Peyer's patch (tissue), 4 donors: ENCODE measurements around the gene ZNF655. TPM values are rescaled to one million over a fixed set of nuclear protein-coding genes. Genes with fewer than 3 reads are reported as not detected.
"Not testable (repeated sequence)": the region's sequence is repeated elsewhere in the genome, so short reads cannot be mapped to it uniquely, and the experiment has no call there.

Experiments used
- DNase-seq, 3 donors: peaks; one replicate each; pipeline ENCODE4 v3.0.0-alpha.2; 2017 to 2019
- H3K27ac ChIP-seq, 4 donors: fragments of 200-600 bp; sonication (generic); one replicate each; pipeline ENCODE4 v1.5.1; 2016 to 2019
- H3K27me3 ChIP-seq, 2 donors: fragments of 200-600 bp; sonication (generic); one replicate each; pipeline ENCODE4 v1.5.1; 2019
- H3K36me3 ChIP-seq, 3 donors: fragments of 200-600 bp; sonication (generic); one replicate each; pipeline ENCODE4 v1.5.1; 2016 to 2019
- H3K4me1 ChIP-seq, 4 donors: fragments of 200-600 bp; sonication (generic); one replicate each; pipeline ENCODE4 v1.5.1; 2016 to 2019
- H3K4me3 ChIP-seq, 4 donors: fragments of 200-600 bp; sonication (generic); 1 replicate in 3 of 4; 2 replicates in 1 of 4; pipeline ENCODE4 v1.5.1; 2016 to 2019; ENCODE audit warnings: mild to moderate bottlenecking in 1 of 4
- H3K9me3 ChIP-seq, 4 donors: fragments of 200-600 bp; sonication (generic); one replicate each; pipeline ENCODE4 v1.5.1; 2016 to 2019; ENCODE audit warnings: mild to moderate bottlenecking in 1 of 4
- POLR2A ChIP-seq, 2 donors: fragments of 450-650 bp; IDR thresholded peaks; one replicate each; pipeline ENCODE4 v1.5.1; 2017; ENCODE audit warnings: antibody characterized with exemption in 2 of 2, mild to moderate bottlenecking in 2 of 2, moderate library complexity in 2 of 2
- total RNA-seq, 4 donors: library from RNA; depleted of rRNA; stranded (reverse); fragments of >200 nt; gene quantifications; one replicate each; pipeline ENCODE4 v1.1.0, GENCODE V29; 2016
- TF ChIP-seq, protein P1 (sequence below), 6 experiments: fragments of 450-650 bp in 4 of 6; fragments of 200-600 bp in 2 of 6; sonication (generic) in 1 of 6; IDR thresholded peaks; one replicate each; pipeline ENCODE4 v1.5.1; 2017 to 2019; ENCODE audit warnings: antibody characterized with exemption in 6 of 6, mild to moderate bottlenecking in 3 of 6, moderate library complexity in 1 of 6

ZNF655 gene
- total RNA-seq, 4 donors from 2014 or later = 111 to 169 (median 139) TPM

DNA sequence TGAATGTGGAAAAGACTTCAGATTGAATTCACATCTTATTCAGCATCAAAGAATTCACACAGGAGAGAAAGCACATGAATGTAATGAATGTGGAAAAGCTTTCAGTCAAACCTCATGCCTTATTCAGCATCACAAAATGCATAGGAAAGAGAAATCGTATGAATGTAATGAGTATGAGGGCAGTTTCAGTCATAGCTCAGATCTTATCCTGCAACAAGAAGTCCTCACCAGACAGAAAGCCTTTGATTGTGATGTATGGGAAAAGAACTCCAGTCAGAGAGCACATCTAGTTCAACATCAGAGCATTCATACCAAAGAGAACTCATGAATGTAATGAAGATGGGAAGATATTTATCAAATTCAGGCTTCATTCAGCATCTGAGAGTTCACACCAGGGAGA, 14.8 kb downstream of the ZNF655 start:
- Histone ChIP-seq H3K4me1 (no peaks in the 10 kb centered on the region), H3K9me3 (no peaks in the 10 kb centered on the region), H3K27ac (no peak overlapping the region), H3K27me3 (no peaks in the 10 kb centered on the region), H3K36me3 (peaks cover 0 to 54% (median 0%) of the 10 kb centered on the region in 3 donors), H3K4me3 (no peak overlapping the region)
- no peak for TF ChIP-seq POLR2A (IDR thresholded peaks at IDR 0.05)
- TF ChIP-seq, protein P1, sequence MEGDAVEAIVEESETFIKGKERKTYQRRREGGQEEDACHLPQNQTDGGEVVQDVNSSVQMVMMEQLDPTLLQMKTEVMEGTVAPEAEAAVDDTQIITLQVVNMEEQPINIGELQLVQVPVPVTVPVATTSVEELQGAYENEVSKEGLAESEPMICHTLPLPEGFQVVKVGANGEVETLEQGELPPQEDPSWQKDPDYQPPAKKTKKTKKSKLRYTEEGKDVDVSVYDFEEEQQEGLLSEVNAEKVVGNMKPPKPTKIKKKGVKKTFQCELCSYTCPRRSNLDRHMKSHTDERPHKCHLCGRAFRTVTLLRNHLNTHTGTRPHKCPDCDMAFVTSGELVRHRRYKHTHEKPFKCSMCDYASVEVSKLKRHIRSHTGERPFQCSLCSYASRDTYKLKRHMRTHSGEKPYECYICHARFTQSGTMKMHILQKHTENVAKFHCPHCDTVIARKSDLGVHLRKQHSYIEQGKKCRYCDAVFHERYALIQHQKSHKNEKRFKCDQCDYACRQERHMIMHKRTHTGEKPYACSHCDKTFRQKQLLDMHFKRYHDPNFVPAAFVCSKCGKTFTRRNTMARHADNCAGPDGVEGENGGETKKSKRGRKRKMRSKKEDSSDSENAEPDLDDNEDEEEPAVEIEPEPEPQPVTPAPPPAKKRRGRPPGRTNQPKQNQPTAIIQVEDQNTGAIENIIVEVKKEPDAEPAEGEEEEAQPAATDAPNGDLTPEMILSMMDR (IDR thresholded peaks at IDR 0.05) = no peak
- no peak for DNase-seq

DNA sequence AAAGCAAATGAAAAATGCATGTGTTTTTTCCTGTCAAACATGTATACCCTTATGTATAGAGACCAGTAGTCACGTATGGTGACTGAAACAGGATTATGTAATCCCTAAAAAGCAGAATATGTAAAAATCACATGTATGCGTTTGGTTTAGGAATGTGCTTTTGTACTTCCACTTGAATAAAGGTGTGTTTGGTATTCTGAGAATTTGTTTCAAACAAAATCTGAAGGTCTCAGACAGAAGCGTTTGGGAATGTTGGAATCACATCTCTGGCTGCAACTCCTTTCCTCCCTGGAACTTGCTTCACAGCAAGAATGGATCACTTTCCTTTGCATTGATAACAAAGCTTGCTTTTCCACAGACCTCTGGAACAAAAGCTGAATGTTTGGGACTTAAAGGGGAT, 17.8 kb downstream of the ZNF655 start:
- TF ChIP-seq POLR2A (IDR thresholded peaks at IDR 0.05) = no peak
- TF ChIP-seq, protein P1 (IDR thresholded peaks at IDR 0.05) = no peak
- Histone ChIP-seq H3K4me1 (peaks cover 0 to 8% (median 1%) of the 10 kb centered on the region in 4 donors), H3K27ac (no peak overlapping the region), H3K27me3 (no peaks in the 10 kb centered on the region), H3K9me3 (no peaks in the 10 kb centered on the region), H3K4me3 (no peak overlapping the region), H3K36me3 (peaks cover 0 to 27% (median 0%) of the 10 kb centered on the region in 3 donors)
- DNase-seq = no peak

DNA sequence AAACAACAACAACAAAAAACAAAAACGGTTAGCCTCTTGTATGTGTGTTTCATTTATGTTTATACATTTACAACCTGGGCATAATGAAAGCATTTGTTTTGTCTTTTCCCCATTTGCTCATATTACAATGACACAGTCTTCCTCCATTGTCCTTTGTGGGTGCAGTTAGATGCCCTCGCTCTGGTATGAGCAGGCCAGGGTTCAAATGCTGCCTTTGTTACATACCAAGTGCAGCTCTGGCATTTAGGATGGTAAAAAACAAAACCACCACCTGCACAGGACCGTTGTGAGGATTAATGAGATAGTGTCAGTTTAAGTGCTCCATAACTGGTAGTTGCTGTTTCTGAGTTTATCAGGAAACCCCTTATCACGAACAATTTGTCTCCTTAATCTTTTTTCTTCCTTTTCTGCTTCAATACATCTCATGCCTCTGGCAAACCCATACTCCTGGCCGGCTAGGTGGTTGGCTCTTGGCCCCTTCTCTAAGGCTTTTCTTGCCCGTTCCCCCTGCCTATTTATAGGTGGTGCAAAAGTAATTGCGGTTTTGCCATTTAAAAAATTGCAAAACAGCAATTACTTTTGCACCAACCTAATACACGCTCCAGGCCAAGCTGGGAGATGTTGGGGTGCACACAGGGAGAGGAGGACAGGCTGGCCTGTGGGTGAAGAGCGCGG, 21.0 kb downstream of the ZNF655 start:
- Histone ChIP-seq H3K27me3 (no peaks in the 10 kb centered on the region), H3K4me3 (peak overlapping the region; percentile 44 to 63 (median 60)), H3K9me3 (no peaks in the 10 kb centered on the region), H3K4me1 (peaks cover 0 to 8% (median 1%) of the 10 kb centered on the region in 4 donors), H3K36me3 (peaks cover 0 to 2% (median 0%) of the 10 kb centered on the region in 3 donors), H3K27ac (peak overlapping the region in 1 of 4 donors; percentile 27)
- DNase-seq = no peak
- no peak for TF ChIP-seq POLR2A (IDR thresholded peaks at IDR 0.05)
- TF ChIP-seq, protein P1 (IDR thresholded peaks at IDR 0.05) = no peak

DNA sequence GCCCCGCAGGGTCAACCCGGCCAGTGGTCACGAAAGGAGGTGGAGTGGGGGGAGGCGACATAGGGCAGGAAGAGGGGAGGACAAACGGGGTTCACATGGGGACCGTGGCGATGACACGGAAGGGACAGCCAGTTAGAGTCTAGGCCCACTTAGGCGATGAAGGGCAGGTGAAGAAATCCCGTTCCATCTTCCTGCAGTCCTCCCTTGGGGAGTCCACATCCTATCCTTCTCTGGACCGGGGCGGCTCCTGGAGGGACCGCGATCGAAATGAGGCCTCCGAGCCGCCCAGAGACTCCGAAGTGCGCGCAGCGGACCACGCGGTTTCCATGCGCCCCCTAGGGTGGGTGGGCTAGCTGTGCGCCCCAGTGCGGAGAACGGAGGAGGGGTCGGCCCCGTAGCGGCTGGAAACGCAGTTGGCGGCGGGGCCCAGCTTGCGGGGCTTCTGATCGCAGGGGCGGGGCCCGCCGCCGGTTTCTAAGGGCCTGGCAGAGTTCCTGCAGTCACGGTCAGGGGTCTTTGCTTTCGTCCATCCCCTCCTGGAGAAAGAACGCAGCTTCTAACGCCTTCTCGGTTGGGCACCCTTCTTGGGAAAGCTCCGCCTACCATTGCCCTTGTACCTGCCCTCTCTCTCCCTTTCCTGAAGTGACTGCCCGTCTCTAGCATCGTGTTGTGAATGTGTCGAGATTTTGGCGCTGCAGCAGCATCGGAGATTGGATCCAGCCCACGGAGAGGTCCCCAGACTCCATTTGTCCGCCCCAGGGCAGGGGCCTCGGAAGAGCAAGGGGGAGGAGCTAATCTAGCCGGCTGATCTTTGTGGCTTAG, 21.7 kb downstream of the ZNF655 start:
- Histone ChIP-seq H3K27me3 (no peaks in the 10 kb centered on the region), H3K9me3 (no peaks in the 10 kb centered on the region), H3K4me1 (peaks cover 0 to 8% (median 1%) of the 10 kb centered on the region in 4 donors), H3K4me3 (peak overlapping the region; percentile 44 to 63 (median 60)), H3K27ac (peak overlapping the region in 2 of 4 donors; percentile 27 to 42), H3K36me3 (peaks cover 0 to under 1% (median 0%) of the 10 kb centered on the region in 3 donors)
- peak; percentile 20 to 59 (median 56) for DNase-seq
- TF ChIP-seq, protein P1 (IDR thresholded peaks at IDR 0.05) = peak in 3 of 6 experiments; percentile 11 to 17 (median 13)
- no peak for TF ChIP-seq POLR2A (IDR thresholded peaks at IDR 0.05)

DNA sequence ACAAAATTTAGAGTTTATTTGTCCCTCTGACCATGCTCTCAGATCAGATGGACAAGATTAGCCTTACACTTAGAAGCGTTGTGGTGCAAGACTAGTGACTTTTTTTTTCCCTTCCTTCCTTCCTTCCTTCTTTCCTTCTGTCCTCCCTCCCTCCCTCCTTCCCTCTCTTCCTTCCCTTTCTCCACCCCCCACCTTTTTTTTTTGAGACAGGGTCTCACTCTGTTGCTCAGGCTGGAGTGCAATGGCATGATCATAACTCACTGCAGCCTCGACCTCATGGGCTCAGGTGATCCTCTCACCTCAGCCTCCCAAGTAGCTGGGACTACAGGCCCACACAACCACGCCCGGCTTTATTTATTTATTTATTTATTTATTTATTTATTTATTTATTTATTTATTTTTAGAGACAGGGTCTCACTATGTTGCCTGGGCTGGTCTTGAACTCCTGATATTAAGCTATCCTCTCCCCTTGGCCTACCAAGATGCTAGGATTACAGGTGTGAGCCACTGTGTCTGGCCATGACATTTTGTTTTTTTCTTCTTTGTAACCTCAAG, 22.4 kb downstream of the ZNF655 start:
- not testable (repeated sequence) for H3K36me3 ChIP-seq, H3K9me3 ChIP-seq, DNase-seq, H3K27ac ChIP-seq, H3K27me3 ChIP-seq, H3K4me1 ChIP-seq
- peak overlapping the region; percentile 44 to 63 (median 60) for H3K4me3 ChIP-seq

DNA sequence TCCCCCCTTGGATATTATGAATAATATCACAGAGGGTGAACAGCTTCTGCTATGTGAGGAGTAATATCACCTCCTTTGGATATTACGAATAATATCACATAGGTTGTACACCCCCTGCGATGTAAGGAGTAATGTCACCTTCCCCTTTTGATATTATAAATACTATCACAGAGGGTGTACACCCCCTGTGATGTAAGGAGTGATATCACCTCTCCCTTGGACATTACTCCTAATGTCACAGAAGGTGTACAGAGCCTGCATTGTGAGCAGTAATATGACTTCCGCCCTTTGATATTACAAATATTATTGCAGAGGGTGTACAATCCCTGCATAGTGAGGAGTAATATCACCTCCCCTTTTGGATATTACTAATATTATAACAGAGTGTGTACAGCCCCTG, 30.4 kb downstream of the ZNF655 start:
- no peaks in the 10 kb centered on the region for H3K9me3 ChIP-seq
- no peak overlapping the region for H3K27ac ChIP-seq
- DNase-seq = no peak
- TF ChIP-seq, protein P1 (IDR thresholded peaks at IDR 0.05) = no peak
- TF ChIP-seq POLR2A (IDR thresholded peaks at IDR 0.05) = no peak
- no peaks in the 10 kb centered on the region for H3K36me3 ChIP-seq
- no peaks in the 10 kb centered on the region for H3K27me3 ChIP-seq
- no peak overlapping the region for H3K4me3 ChIP-seq
- no peaks in the 10 kb centered on the region for H3K4me1 ChIP-seq
